Neutrophil (primary cell): ENCODE data around the gene NMB.

Source experiments
- H3K27ac ChIP-seq: fragments of 200-600 bp; sonication (generic); 2 replicates; pipeline ENCODE4 v1.5.1; 2016; ENCODE audit warnings: mild to moderate bottlenecking, moderate library complexity
- H3K27me3 ChIP-seq: fragments of 200-600 bp; sonication (generic); 2 replicates; pipeline ENCODE4 v1.6.0; 2016; ENCODE audit warnings: mild to moderate bottlenecking
- H3K36me3 ChIP-seq: fragments of 200-600 bp; sonication (generic); 2 replicates; pipeline ENCODE4 v1.5.1; 2017
- H3K4me1 ChIP-seq, 2 experiments: fragments of 200-600 bp in 1 of 2; sonication (generic) in 1 of 2; 1 replicate in 1 of 2; 2 replicates in 1 of 2; pipeline versions ENCODE4 v1.5.1 to v1.6.1; 2013 to 2016; ENCODE audit warnings: low read depth in 1 of 2, low read length in 1 of 2, mild to moderate bottlenecking in 1 of 2, moderate library complexity in 1 of 2; ENCODE audit not compliant: control insufficient read depth in 1 of 2, insufficient read depth in 1 of 2
- H3K4me3 ChIP-seq, 2 experiments: fragments of 200-600 bp in 1 of 2; sonication (generic) in 1 of 2; 1 replicate in 1 of 2; 2 replicates in 1 of 2; pipeline ENCODE4 v1.5.1; 2013 to 2016; ENCODE audit warnings: low read depth in 1 of 2, low read length in 1 of 2, mild to moderate bottlenecking in 1 of 2, moderate library complexity in 1 of 2
- H3K9me3 ChIP-seq: fragments of 200-600 bp; sonication (generic); 2 replicates; pipeline ENCODE4 v1.5.1; 2016
- TF ChIP-seq, protein P1 (sequence below): fragments of 200-600 bp; sonication (generic); IDR thresholded peaks from 2 replicates; pipeline ENCODE4 v1.5.1; 2016; ENCODE audit warnings: antibody characterized with exemption

NMB gene

DNA sequence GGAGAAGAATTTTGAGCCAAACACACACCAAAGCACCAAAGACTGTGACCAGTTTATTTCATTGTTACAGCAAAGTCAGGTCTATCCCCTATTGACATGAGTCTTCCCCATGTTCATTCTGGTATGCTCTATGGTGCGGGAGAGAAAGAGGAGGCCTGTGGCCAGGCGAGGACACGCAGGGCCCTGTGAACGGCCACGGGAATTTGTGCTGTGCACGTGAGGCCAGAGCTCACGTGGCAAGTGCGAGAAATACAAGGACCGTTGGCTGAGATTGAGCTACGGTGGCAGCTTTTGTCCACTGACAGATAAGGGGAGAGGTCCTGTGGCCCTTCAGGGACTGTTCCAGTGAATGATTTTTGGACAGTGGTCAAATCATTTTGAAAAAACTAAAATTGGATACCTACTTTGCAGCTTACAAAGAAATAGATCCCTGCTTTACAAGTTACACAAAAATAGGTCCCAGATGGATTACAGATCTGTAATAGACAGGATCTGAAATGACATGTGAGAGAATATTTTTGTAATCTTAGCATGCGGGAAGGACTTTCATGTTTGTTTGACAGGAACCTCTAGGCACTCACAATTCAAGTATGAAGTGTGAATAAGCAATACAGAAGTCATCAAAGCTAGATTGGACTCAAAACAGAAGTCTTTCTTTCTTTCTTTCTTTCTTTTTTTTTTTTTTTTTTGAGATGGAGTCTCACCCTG is 48.0 kb downstream of the NMB start:
- Histone ChIP-seq H3K9me3 (no peaks in the 10 kb centered on the region), H3K4me3 (no peak overlapping the region), H3K27me3 (no peaks in the 10 kb centered on the region), H3K4me1 (no peaks in the 10 kb centered on the region), H3K27ac (no peak overlapping the region), H3K36me3 (peaks cover 7% of the 10 kb centered on the region)
- TF ChIP-seq, protein P1, sequence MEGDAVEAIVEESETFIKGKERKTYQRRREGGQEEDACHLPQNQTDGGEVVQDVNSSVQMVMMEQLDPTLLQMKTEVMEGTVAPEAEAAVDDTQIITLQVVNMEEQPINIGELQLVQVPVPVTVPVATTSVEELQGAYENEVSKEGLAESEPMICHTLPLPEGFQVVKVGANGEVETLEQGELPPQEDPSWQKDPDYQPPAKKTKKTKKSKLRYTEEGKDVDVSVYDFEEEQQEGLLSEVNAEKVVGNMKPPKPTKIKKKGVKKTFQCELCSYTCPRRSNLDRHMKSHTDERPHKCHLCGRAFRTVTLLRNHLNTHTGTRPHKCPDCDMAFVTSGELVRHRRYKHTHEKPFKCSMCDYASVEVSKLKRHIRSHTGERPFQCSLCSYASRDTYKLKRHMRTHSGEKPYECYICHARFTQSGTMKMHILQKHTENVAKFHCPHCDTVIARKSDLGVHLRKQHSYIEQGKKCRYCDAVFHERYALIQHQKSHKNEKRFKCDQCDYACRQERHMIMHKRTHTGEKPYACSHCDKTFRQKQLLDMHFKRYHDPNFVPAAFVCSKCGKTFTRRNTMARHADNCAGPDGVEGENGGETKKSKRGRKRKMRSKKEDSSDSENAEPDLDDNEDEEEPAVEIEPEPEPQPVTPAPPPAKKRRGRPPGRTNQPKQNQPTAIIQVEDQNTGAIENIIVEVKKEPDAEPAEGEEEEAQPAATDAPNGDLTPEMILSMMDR = no peak

DNA sequence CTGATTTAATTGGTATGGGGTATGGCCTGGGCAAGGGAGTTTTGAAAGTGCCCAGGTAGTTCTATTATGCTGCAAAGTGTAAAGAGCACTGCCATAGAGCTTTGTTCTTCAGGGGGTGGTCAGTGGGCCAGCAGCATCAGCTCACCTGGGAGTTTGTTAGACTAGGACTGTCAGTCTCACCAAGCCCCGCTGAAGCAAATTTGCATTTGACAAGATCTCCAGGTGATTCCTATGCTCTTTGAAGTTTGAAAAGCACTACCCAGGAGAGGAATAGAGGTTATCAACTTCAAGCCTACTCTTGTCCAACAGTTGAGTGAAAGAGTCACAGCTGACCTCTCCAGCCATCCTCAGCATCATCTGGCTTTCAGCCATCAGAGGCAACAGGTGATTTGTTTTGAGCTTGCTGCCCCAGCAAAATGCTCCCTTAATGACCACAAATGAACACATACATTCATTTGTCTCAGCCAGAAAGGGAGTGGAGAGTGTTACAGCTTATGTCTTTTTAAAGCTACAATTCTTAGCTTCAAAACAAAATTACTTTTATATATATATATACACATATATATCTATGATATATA is 49.2 kb downstream of the NMB start:
- Histone ChIP-seq H3K27ac (no peak overlapping the region), H3K4me1 (no peaks in the 10 kb centered on the region), H3K9me3 (no peaks in the 10 kb centered on the region), H3K4me3 (no peak overlapping the region), H3K27me3 (no peaks in the 10 kb centered on the region), H3K36me3 (peaks cover 11% of the 10 kb centered on the region)
- TF ChIP-seq, protein P1 = no peak

DNA sequence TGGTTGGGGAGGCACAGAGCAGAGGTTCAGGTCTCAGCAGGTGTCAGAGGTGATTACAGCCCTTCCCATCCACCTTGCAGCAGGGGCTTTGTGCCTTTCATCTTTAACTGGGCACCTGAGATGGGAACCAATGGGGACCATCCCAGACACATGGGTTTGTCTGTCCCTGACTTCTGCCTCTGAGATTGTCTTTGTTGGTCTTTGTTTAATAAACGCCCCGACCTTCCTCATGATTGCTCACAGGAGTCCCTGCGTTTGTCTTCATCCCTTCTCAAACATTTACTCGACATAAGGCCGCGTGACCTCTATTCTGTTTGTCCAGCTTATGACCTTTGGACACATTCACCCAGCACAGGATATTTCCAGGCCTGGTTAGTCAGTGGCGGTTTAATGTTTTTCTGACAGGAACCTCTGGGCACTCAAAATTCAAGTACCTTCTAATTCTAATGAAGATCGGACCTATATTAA is 51.3 kb downstream of the NMB start:
- no peak overlapping the region for H3K4me3 ChIP-seq
- TF ChIP-seq, protein P1 = no peak
- no peaks in the 10 kb centered on the region for H3K27me3 ChIP-seq

DNA sequence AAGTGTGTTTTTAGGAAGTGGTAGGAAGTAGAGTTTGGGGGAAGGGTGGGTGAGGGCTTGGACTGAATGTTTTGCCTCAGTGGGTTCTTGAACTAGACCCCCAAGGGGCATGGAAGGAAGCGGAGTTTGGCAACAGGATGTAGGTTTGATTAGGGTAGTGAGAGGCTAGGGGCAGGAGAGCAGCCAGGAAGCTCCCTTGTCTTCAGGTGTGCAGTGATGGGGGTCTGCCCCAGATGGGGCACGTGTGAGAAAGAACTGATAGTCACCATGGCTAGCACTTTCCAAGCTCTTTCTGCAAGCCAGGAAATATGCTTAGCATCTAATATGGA is 52.5 kb downstream of the NMB start:
- Histone ChIP-seq H3K4me1 (peaks cover 8 to 9% of the 10 kb centered on the region in 2 experiments), H3K9me3 (no peaks in the 10 kb centered on the region), H3K36me3 (peaks cover 11% of the 10 kb centered on the region), H3K27ac (no peak overlapping the region), H3K4me3 (no peak overlapping the region), H3K27me3 (no peaks in the 10 kb centered on the region)
- TF ChIP-seq, protein P1 = no peak

More for the DNA sequence above, 51.3 kb downstream of the NMB start:
- no peak overlapping the region for H3K27ac ChIP-seq
- peaks cover 11% of the 10 kb centered on the region for H3K36me3 ChIP-seq
- H3K4me1 ChIP-seq = peaks cover under 1% of the 10 kb centered on the region in 2 experiments
- no peaks in the 10 kb centered on the region for H3K9me3 ChIP-seq
